Activated T-helper 1 cell treated with Interleukin-2 at 50 U/mL for 16 hours (primary cell): Measurements from ENCODE around the gene ARMC8.
A peak's percentile ranks its signal among the peaks of the same experiment; 100 is the strongest.

Source experiments
- DNase-seq: peaks from one replicate; pipeline ENCODE4 v3.0.0-alpha.2; 2020; ENCODE audit warnings: low read depth

ARMC8 gene

GRCh38 chr3:138310494-138310893, 123.4 kb downstream of the ARMC8 start:
- no peak for DNase-seq

GRCh38 chr3:138314751-138315150, 127.7 kb downstream of the ARMC8 start:
- DNase-seq: no peak

GRCh38 chr3:138317687-138318086, 130.6 kb downstream of the ARMC8 start:
- DNase-seq: no peak

- no peak for DNase-seq
Measured at GRCh38 chr3:138323971-138324370, 136.9 kb downstream of the ARMC8 start.

DNA sequence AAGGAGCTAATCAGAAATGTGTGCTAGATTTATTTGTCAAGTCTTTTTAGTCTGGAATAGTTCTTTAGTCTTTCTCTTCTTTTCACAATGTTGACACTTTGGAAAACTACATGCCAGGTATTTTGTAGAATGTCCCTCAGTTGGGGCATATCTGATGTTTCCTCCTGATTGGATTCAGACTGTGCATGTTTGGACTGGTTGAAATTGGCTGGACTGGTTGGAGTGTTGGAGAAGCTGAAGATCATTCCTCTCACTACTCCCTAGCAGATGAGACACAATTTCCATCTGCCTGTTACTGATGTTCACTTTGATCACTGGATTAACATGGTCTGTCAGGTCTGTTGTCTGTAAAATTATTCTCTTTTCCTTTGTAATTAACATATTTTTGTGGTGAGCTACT, 138.9 kb downstream of the ARMC8 start:
- DNase-seq: no peak

GRCh38 chr3:138326866-138327595, 139.9 kb downstream of the ARMC8 start:
- DNase-seq: no peak

- DNase-seq: no peak
Measured at GRCh38 chr3:138327831-138328230, 140.7 kb downstream of the ARMC8 start.

DNA sequence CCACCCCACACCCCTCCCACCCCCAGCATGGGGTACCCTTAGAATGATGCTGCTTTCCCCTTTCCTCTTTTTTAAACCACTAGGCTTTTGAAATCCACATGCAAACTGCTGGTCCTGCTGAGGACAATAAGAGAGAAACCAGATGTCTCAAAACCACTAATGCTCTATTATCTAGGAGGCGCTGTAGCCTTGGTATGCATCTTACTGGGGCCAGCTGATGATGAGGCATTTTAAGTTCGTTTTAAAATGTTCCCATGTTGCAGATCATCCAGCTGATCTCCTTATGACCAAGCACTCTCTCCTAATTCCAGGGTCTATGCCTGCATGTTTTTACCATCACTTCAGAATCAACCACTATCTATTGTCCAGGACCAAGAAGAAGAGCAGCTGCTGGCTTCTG, 141.2 kb downstream of the ARMC8 start:
- DNase-seq: no peak

DNA sequence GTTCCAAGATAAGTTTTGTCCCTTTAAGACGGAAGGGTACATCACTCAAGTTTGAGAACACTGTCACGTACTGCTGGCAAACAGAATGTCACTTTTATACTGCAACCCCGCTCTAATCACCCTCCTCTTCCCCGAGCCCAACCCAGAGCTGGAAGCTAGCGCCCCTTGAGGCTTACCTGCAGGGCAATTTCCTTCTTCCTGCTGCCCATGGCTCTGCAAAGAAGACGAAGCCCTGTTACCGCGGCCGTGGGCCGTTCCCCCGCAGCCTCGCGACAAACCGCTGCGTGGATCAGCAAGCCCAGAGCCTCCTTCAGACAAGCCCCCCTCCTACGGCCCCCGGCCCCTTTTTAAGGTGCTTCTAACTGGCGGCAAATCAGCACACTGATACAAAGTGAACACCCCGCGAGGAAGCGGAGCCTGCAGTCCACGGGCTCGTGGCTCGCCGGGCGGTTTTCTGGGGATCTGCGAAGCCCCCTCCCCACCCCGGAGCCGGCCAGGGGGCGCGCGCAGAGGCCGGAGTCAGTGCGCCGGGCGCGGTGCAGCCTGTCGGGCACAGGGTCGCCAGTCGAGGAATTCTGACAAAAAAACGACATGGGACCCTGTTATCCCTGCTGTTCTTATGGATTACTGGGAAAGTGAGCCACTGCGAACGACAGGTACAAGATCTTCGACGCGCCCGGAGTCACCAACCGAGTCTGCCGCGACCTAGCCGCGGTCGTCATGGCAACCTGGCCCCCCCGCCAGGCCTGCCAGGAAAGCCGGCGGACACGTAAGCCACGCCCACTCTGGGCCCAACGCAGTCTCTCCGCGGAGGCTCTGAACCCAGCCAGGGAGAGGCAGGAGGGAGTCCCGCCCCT, 142.3 kb downstream of the ARMC8 start, which contains the start of gene NME9:
NME9 (minus strand) TSS at position 725 of the 857 bp plus-strand sequence; CDS start at position 209, 516 bp downstream.
- peak; percentile 81 for DNase-seq

DNA sequence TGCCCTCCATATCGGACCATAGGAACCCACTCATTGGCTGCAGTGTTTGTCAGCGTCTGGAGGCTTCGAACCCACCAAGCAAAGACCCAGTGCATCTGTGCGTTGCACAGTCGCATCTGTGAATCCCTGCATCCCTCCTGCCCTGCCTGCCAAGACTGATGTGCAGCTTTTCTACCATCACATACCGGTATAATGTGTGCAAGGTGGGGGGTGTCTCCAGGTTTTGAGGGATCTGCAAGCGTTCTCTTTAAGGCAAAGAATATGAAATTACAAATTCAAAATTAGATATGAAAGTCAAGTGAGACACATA, 142.8 kb downstream of the ARMC8 start:
- DNase-seq: no peak

- DNase-seq: no peak
Measured at GRCh38 chr3:138331143-138331894, 144.2 kb downstream of the ARMC8 start.

- DNase-seq: no peak
Measured at GRCh38 chr3:138332472-138333073, 145.5 kb downstream of the ARMC8 start.

DNA sequence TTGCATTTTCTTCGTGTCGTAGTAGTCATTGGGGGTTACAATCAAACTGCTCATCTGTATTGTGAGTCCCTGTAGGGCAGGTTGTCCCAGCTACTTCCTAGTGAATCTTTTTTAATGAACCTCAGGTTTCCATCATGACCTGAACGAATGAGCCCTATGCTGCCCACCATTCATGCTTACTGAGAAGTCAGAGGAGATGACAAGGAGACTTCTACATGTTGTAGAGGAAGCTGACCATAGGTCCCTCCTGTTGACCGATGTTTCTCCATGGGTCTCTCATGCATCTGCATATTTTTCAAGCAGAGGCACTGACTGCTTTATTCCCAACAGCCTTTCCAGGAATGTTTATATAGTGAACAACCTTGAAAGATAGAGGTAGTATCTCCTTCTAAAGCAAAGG, 147.5 kb downstream of the ARMC8 start:
- DNase-seq: no peak

DNA sequence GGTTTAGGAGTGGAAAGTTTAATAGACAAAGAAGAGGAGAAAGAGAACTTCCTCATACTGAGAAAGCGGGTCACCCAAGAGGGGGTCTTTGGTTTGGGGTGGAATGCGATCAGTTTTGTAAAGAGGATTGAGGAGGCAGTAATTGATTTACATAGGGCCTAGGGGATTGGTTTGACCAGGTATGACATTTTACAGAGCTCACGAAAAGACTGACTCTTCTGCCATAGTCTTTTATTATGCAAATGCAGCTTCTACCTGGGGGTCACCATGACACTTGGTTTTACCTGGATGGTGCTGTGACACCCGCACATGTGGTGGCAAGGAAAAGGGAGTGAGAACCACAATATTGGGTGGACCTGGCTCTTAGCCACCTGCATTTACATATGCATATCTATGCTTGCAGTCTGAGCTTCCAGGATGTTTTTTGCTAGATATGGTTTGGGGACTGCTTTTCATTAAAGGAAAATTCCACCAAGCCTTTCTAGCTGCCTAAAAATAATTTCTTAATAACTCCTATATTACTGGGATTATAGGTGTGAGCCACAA, 149.4 kb downstream of the ARMC8 start:
- DNase-seq: no peak

GRCh38 chr3:138338244-138338643, 151.1 kb downstream of the ARMC8 start:
- DNase-seq: no peak

GRCh38 chr3:138338811-138339210, 151.7 kb downstream of the ARMC8 start:
- DNase-seq: no peak

DNA sequence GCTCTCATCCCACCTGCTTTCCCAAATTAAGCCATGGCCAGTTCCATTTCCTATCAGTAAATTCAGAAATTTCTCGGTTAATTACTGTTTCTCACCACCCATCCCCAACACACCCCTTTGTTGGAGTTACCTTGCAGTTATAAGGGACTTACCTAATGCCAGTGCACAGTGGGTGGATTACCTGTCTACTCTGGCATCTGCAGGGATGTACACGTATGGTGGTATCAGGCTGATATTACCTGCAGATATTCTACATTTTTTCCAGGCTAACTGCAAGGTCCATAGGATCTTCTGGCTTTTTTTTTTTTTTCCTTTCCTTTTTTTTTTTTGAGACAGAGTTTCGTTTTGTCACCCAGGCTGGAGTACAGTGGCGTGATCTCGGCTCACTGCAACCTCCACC, 153.4 kb downstream of the ARMC8 start:
- no peak for DNase-seq

- no peak for DNase-seq
Measured at GRCh38 chr3:138344754-138345153, 157.7 kb downstream of the ARMC8 start.
